ENCODE data around the gene LDLR.
"Not testable (repeated sequence)": the region's sequence is repeated elsewhere in the genome, so short reads cannot be mapped to it uniquely, and the experiment has no call there.

The LDLR gene

DNA sequence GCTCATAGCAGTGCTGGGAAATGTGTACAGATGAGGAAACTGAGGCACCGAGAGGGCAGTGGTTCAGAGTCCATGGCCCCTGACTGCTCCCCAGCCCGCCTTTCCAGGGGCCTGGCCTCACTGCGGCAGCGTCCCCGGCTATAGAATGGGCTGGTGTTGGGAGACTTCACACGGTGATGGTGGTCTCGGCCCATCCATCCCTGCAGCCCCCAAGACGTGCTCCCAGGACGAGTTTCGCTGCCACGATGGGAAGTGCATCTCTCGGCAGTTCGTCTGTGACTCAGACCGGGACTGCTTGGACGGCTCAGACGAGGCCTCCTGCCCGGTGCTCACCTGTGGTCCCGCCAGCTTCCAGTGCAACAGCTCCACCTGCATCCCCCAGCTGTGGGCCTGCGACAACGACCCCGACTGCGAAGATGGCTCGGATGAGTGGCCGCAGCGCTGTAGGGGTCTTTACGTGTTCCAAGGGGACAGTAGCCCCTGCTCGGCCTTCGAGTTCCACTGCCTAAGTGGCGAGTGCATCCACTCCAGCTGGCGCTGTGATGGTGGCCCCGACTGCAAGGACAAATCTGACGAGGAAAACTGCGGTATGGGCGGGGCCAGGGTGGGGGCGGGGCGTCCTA, 15.9 kb downstream of the LDLR start:
- no peak for DNase-seq (ENCODE audit: low spot score)

DNA sequence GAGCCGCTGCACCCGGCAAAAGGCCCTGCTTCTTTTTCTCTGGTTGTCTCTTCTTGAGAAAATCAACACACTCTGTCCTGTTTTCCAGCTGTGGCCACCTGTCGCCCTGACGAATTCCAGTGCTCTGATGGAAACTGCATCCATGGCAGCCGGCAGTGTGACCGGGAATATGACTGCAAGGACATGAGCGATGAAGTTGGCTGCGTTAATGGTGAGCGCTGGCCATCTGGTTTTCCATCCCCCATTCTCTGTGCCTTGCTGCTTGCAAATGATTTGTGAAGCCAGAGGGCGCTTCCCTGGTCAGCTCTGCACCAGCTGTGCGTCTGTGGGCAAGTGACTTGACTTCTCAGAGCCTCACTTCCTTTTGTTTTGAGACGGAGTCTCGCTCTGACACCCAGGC, 17.2 kb downstream of the LDLR start:
- DNase-seq (ENCODE audit: low spot score), result no peak

DNA sequence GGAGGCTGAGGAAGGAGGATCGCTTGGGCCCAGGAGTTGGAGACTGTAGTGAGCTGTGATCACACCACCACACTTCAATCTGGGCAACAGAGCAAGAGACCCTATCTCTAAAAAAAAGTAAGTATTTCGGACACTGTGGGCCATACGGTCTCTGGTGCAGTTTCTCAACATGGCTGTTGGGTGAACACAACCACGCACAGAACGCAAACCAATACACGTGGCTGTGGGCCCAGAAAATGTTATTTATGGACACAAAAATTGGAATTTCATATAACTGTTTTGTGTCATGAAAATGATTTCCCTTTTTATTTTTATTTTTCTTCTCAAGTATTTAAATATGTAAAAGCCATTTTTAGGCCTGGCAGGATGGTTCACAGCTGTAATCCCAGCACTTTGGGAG, 19.5 kb downstream of the LDLR start:
- DNase-seq (ENCODE audit: low spot score), result no peak

DNA sequence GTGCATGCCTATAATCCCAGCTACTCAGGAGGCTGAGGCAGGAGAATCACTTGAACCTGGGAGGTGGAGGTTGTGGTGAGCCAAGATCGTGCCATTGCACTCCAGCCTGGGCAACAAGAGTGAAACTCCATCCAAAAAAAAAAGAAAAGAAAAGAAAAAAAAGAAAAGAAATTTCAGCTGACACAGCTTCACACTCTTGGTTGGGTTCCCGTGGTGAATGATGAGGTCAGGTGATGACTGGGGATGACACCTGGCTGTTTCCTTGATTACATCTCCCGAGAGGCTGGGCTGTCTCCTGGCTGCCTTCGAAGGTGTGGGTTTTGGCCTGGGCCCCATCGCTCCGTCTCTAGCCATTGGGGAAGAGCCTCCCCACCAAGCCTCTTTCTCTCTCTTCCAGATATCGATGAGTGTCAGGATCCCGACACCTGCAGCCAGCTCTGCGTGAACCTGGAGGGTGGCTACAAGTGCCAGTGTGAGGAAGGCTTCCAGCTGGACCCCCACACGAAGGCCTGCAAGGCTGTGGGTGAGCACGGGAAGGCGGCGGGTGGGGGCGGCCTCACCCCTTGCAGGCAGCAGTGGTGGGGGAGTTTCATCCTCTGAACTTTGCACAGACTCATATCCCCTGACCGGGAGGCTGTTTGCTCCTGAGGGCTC, 22.0 kb downstream of the LDLR start:
- no peak for DNase-seq (ENCODE audit: low spot score)

DNA sequence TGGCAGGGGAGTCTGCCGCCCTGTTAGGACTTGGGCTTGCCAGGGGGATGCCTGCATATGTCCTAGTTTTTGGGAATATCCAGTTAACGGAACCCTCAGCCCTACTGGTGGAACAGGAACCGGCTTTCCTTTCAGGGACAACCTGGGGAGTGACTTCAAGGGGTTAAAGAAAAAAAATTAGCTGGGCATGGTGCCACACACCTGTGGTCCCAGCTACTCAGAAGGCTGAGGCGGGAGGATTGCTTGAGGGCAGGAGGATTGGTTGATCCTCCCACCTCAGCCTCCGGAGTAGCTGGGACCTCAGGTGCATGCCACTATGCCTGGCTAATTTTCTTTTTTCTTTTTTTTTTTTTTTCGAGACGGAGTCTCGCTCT, 22.5 kb downstream of the LDLR start:
- no peak for DNase-seq (ENCODE audit: low spot score)

DNA sequence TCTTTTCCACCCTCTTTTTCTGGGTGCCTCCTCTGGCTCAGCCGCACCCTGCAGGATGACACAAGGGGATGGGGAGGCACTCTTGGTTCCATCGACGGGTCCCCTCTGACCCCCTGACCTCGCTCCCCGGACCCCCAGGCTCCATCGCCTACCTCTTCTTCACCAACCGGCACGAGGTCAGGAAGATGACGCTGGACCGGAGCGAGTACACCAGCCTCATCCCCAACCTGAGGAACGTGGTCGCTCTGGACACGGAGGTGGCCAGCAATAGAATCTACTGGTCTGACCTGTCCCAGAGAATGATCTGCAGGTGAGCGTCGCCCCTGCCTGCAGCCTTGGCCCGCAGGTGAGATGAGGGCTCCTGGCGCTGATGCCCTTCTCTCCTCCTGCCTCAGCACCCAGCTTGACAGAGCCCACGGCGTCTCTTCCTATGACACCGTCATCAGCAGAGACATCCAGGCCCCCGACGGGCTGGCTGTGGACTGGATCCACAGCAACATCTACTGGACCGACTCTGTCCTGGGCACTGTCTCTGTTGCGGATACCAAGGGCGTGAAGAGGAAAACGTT, 24.0 kb downstream of the LDLR start:
- DNase-seq (ENCODE audit: low spot score), result no peak

DNA sequence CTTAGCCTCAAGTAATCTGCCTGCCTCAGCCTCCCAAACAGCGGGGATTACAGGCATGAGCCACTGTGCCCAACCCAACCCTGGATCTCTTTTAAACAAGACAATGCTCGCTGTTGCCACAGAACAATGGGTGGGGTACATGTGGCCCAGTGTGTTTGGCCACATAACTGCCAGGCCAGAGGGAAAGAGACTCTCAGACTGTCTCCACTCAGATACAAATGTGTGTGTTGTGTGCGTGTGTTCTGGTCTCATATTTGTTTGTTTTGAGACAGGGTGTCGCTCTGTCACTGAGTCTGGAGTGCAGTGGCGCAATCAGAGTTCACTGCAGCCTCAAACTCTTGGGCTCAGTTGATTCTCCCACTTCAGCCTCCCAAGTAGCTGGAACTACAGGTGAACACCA, 25.8 kb downstream of the LDLR start:
- DNase-seq (ENCODE audit: low spot score), result no peak

DNA sequence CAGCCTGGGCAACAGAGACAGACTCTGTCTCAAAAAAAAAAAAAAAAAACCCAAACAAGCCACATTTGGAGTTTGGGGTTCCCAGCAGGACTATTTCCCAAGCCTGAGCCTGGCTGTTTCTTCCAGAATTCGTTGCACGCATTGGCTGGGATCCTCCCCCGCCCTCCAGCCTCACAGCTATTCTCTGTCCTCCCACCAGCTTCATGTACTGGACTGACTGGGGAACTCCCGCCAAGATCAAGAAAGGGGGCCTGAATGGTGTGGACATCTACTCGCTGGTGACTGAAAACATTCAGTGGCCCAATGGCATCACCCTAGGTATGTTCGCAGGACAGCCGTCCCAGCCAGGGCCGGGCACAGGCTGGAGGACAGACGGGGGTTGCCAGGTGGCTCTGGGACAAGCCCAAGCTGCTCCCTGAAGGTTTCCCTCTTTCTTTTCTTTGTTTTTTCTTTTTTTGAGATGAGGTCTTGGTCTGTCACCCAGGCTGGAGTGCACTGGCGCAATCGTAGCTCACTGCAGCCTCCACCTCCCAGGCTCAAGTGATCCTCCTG, 26.7 kb downstream of the LDLR start:
- no peak for DNase-seq (ENCODE audit: low spot score)

DNA sequence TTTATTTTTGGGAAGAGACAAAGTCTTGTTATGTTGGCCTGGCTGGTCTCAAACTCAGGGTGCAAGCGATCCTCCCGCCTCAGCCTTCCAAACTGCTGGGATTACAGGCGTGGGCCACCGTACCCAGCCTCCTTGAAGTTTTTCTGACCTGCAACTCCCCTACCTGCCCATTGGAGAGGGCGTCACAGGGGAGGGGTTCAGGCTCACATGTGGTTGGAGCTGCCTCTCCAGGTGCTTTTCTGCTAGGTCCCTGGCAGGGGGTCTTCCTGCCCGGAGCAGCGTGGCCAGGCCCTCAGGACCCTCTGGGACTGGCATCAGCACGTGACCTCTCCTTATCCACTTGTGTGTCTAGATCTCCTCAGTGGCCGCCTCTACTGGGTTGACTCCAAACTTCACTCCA, 27.2 kb downstream of the LDLR start:
- DNase-seq (ENCODE audit: low spot score), result no peak

DNA sequence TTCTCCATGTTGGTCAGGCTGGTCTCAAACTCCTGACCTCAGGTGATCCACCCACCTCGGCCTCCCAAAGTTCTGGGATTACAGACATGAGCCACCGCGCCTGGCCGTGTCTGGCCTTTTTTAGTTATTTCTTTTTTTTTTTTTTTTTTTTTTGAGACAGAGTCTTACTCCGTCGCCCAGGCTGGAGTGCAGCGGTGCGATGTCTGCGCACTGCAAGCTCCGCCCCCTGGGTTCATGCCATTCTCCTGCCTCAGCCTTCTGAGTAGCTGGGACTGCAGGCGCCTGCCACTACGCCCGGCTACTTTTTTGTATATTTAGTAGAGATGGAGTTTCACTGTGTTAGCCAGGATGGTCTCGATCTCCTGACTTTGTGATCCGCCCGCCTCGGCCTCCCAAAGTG, 32.7 kb downstream of the LDLR start:
- not testable (repeated sequence) for DNase-seq (ENCODE audit: low spot score)

DNA sequence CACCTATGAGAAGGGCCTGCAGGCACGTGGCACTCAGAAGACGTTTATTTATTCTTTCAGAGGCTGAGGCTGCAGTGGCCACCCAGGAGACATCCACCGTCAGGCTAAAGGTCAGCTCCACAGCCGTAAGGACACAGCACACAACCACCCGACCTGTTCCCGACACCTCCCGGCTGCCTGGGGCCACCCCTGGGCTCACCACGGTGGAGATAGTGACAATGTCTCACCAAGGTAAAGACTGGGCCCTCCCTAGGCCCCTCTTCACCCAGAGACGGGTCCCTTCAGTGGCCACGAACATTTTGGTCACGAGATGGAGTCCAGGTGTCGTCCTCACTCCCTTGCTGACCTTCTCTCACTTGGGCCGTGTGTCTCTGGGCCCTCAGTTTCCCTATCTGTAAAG, 33.9 kb downstream of the LDLR start:
- no peak for DNase-seq (ENCODE audit: low spot score)

DNA sequence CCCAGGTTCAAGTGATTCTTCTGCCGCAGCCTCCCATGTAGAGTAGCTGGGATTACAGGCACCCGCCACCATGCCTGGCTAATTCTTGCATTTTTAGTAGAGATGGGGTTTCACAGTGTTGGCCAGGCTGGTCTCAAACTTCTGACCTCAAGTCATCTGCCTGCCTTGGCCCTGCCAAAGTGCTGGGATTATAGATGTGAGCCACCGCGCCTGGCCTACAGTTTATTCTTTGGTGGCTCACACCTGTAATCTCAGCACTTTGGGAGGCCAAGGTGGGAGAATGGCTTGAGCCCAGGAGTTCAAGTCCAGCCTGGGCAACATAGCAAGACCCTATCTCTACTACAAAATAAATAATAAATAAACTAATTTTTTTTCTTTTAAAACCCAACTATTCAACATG, 34.9 kb downstream of the LDLR start:
- not testable (repeated sequence) for DNase-seq (ENCODE audit: low spot score)

DNA sequence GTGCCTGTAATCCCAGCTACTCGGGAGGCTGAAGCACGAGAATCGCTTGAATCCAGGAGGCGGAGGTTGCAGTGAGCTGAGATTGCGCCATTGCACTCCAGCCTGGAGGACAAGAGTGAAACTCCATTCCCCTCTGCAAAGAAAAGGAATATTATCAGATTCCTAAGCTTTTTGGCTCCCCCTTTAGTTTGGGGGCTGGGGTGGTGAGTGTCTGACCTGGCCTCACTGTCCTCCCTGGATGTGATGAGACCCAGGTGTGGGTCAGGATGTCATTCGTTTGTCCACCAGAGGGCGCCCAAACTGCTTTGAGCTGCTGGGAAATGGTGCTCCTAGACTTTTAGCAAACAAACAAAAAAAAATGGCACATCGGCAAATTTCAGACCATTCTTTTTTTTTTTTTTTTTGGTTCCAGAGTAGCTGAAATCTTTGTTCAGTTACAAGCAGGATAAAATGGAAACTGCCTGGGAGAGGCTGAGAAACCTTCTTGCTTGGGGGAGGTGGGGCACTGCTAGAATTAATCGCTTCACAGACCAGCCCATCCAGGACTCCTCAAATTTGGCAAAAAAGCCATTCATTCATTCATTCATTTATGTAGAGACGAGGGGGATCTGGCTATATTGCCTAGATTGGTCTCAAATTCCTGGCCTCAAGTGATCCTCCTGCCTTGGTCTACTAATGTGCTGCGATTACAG, 36.9 kb downstream of the LDLR start:
- DNase-seq (ENCODE audit: low spot score), result peak; percentile 66

DNA sequence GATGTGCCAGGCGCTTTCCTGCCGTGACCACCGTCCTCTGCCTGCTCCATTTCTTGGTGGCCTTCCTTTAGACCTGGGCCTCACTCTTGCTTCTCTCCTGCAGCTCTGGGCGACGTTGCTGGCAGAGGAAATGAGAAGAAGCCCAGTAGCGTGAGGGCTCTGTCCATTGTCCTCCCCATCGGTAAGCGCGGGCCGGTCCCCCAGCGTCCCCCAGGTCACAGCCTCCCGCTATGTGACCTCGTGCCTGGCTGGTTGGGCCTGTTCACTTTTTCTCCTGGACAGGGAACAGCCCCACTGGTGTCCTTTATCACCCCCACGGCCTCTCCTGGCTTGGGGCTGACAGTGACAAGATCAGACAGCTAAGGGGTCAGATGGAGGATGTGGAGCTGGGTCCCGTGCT, 38.6 kb downstream of the LDLR start:
- no peak for DNase-seq (ENCODE audit: low spot score)

DNA sequence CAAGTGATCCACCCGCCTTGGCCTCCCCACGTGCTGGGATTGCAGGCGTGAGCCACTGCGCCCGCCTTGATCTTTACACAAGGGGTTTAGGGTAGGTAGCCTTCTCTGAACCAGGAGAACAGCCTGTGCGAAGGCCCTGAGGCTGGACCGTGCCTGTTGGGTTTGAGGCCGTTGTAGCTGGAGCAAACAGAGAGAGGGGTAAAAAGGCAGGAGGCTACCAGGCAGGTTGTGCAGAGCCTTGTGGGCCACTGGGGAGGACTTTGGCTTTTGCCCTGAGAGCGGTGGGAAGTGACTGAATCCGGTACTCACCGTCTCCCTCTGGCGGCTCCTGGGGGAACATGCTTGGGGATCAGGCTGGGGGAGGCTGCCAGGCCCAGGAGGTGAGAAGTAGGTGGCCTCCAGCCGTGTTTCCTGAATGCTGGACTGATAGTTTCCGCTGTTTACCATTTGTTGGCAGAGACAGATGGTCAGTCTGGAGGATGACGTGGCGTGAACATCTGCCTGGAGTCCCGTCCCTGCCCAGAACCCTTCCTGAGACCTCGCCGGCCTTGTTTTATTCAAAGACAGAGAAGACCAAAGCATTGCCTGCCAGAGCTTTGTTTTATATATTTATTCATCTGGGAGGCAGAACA, 41.7 kb downstream of the LDLR start:
- DNase-seq (ENCODE audit: low spot score), result peak; percentile 45

DNA sequence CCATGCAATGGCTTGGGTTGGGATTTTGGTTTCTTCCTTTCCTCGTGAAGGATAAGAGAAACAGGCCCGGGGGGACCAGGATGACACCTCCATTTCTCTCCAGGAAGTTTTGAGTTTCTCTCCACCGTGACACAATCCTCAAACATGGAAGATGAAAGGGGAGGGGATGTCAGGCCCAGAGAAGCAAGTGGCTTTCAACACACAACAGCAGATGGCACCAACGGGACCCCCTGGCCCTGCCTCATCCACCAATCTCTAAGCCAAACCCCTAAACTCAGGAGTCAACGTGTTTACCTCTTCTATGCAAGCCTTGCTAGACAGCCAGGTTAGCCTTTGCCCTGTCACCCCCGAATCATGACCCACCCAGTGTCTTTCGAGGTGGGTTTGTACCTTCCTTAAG, 42.2 kb downstream of the LDLR start:
- DNase-seq (ENCODE audit: low spot score), result no peak

DNA sequence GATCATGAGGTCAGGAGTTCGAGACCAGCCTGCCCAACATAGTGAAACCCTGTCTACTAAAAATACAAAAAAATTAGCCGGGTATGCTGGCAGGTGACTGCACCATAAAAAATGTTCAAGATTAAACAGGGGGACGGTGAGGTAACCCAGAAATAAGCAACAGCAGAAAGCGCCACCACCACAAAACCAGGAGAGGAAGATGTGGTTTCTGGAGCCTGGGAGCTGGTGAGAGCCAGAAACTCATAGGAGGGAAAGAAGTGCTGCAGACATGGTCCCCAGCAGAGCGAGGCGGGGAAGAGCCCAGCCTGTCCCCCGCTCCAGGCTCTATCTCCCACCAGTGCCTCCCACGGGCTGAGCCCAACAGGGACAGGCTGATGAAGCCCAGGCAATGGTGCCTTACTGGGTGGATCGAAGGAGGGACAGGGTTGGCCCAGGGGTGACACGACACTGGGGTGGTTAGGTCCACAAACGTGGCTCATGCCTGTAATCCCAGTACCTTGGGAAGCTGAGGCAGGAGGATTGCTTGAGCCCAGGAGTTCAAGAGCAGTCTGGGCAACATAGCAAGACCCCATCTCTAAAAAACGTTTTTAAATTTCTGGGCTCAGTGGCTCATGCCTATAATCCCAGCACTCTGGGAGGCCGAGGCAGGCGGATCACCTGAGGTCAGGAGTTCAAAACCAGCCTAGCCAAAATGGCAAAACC, 47.3 kb downstream of the LDLR start:
- no peak for DNase-seq (ENCODE audit: low spot score)

DNA sequence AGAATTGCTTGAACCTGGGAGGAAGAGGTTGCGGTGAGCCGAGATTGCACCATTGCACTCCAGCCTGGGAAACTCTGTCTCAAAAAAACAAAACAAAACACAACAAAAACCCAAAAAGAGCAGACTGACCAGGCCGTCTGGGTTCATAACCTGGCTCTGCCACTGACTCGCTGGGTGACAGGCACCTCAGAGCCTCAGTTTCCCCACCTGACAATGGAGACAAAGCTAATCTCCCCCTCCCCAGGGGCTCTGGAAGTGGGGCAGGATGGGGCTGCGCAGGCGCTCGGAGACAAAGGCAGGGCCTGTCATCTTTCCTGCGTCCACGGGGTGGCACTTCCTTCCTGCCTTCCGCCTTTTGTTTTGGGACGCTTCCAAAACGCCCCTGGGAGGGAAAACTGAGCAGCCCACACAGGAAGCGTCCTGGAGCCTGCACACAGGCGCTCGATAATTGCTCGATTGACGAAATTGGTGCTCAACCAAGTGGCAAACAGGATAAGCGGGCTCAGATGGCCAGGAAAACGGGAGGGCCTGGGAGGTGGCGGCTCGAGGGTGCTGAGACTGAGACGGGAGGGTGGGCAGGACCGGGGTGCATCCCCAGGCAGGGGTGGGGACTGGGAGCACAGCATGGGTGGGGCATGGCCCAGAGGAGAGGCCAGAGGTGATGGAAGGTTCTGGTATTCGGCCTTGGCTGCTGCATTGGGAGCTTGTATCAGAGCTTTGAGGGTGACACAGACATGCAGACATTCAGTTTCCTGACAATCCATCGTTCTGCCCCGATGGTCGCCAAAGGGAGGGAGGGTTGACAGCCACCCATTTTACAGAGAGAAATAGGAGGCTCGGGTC, 48.5 kb downstream of the LDLR start:
- DNase-seq (ENCODE audit: low spot score), result peak; percentile 75

DNA sequence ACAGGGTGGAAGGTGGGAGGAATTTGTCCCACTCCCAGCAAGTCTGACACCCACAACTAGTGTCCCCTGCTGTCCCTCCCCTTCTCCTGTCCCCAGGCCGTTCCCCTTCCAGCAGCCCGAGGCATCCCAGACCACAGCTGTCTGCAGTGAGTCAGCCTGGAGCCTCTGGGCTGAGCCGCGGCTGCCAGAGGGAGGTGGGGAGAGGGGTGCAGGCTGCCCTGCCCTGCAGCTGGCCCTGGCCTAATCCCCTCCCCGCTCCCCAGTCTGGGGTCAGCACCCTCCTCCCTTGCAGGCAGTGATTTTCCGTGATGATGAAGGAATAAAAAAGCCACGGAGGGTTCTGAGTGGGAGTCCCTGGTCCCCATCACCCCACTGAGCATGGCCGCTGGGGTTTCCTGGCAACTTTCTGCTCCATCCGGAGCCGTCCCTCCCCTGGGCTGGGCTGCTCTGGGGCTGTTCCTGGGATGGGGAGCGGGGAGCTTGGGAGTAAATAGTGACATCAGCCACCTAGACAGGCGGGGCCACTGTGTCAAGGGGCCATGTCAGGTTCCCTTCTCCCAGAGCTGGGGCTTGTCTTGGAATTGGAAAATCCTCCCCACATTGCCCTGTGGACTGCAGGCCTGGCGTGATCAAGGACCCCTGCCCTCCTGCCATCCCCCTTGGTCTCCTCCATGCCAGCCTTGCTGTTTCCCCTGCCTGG, 49.5 kb downstream of the LDLR start:
- no peak for DNase-seq (ENCODE audit: low spot score)

DNA sequence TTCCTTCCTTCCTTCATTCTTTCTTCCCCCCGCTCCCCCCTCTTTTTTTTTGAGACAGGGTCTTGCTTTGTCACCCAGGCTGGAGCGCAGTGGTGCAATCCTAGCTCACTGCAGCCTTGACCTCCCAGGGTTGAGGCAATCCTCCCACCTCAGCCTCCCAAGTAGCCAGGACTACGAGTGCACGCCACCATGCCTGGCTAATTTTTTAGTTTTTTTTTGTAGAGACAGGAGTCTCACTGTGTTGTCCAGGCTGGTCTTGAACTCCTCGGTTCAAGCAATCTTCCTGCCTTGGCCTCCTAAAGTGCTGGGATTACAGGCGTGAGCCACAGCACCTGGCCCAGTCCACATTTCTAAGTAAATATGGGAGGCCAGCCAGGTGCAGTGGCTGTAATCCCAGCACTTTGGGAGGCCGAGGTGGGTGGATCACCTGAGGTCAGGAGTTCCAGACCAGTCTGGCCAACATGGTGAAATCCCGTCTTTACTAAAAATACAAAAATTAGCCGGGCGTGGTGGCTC, 50.8 kb downstream of the LDLR start:
- not testable (repeated sequence) for DNase-seq (ENCODE audit: low spot score)
